K562 (cell line): ENCODE measurements around the gene ECE2. TPM values are rescaled to one million over a fixed set of nuclear protein-coding genes. Genes with fewer than 3 reads are reported as not detected.

Source experiments
- ARHGAP35 ChIP-seq: fragments of 450-650 bp; IDR thresholded peaks from 2 replicates; pipeline ENCODE4 v1.6.1; 2018; ENCODE audit not compliant: partially characterized antibody
- ARID1B ChIP-seq: fragments of 450-650 bp; IDR thresholded peaks from 2 replicates; pipeline ENCODE4 v1.6.1; 2016; ENCODE audit warnings: antibody characterized with exemption, mild to moderate bottlenecking, inconsistent platforms
- ASH1L ChIP-seq: fragments of 450-650 bp; IDR thresholded peaks from 2 replicates; pipeline ENCODE4 v1.6.1; 2018; ENCODE audit warnings: borderline replicate concordance, mild to moderate bottlenecking, low read depth; ENCODE audit not compliant: partially characterized antibody
- CREBBP ChIP-seq: IDR thresholded peaks from one replicate; pipeline ENCODE4 v1.6.1; 2012; ENCODE audit warnings: low read depth, mild to moderate bottlenecking, control low read depth, inconsistent platforms, low read length
- CTBP1 ChIP-seq: fragments of 450-650 bp; IDR thresholded peaks from 2 replicates; pipeline ENCODE4 v1.6.1; 2016; ENCODE audit warnings: borderline replicate concordance
- EGR1 ChIP-seq: fragments of 450-650 bp; conservative IDR thresholded peaks from 2 replicates; pipeline ENCODE4 v1.6.1; 2017; ENCODE audit warnings: mild to moderate bottlenecking
- ERF ChIP-seq: fragments of 450-650 bp; formaldehyde crosslinking; IDR thresholded peaks from 2 replicates; pipeline ENCODE4 v1.4.0; 2020; ENCODE audit warnings: mild to moderate bottlenecking, mixed read lengths
- FOXJ2 ChIP-seq: fragments of 200-800 bp; sonication (Bioruptor generic); IDR thresholded peaks from 2 replicates; pipeline ENCODE4 v1.6.1; 2016; ENCODE audit warnings: missing genetic modification characterization, missing compliant biosample characterization
- FOXM1 ChIP-seq, 2 experiments: fragments of 450-650 bp in 1 of 2; sonication (generic) in 1 of 2; formaldehyde crosslinking in 1 of 2; IDR thresholded peaks; 2 replicates each; pipeline versions ENCODE4 v1.6.1 to v1.9.0; 2017 to 2022; ENCODE audit warnings: low read depth in 2 of 2, mild to moderate bottlenecking in 2 of 2, missing genetic modification reagents in 1 of 2, moderate library complexity in 1 of 2
- HDAC2 ChIP-seq: fragments of 450-650 bp; IDR thresholded peaks from 2 replicates; pipeline ENCODE4 v1.6.1; 2016; ENCODE audit warnings: mild to moderate bottlenecking
- MCM3 ChIP-seq: fragments of 450-650 bp; IDR thresholded peaks from 2 replicates; pipeline ENCODE4 v1.6.1; 2016
- NR4A1 ChIP-seq, 2 experiments: fragments of 250-450 bp in 1 of 2; fragments of 450-650 bp in 1 of 2; sonication (Bioruptor Pico) in 1 of 2; IDR thresholded peaks; 2 replicates each; pipeline versions ENCODE4 v1.4.0 to v1.6.1; 2016 to 2020; ENCODE audit warnings: mild to moderate bottlenecking in 2 of 2, missing compliant biosample characterization in 1 of 2, missing genetic modification characterization in 1 of 2, moderate library complexity in 1 of 2
- SMARCA5 ChIP-seq: fragments of 450-650 bp; IDR thresholded peaks from 2 replicates; pipeline ENCODE4 v1.6.1; 2016
- VEZF1 ChIP-seq: fragments of 200-800 bp; sonication (Bioruptor generic); IDR thresholded peaks from 2 replicates; pipeline ENCODE4 v1.6.1; 2017; ENCODE audit warnings: missing genetic modification characterization, missing compliant biosample characterization
- XRCC5 ChIP-seq: fragments of 200-400 bp; formaldehyde crosslinking; IDR thresholded peaks from 2 replicates; pipeline ENCODE4 v1.6.1; 2017; ENCODE audit warnings: low read depth, mild to moderate bottlenecking, low read length
- ZNF316 ChIP-seq: fragments of 450-650 bp; IDR thresholded peaks from 2 replicates; pipeline ENCODE4 v1.6.1; 2016
- ZNF778 ChIP-seq: fragments of 450-650 bp; formaldehyde crosslinking; IDR thresholded peaks from 2 replicates; pipeline ENCODE4 v1.4.0; 2020; ENCODE audit warnings: mild to moderate bottlenecking, moderate library complexity
- ZNF79 ChIP-seq: fragments of 250-450 bp; sonication (Bioruptor Pico); IDR thresholded peaks from 2 replicates; pipeline ENCODE4 v1.4.0; 2020; ENCODE audit warnings: low read depth, mild to moderate bottlenecking, moderate library complexity
- polyA plus RNA-seq, 8 experiments: library from polyadenylated mRNA; depleted of rRNA in 4 of 8; stranded (reverse) in 5 of 8; unstranded in 3 of 8; fragments of >200 nt; fragmentation: Nextera tagmentation in 2 of 8; fragmentation: Illumina TruSeq in 1 of 8; extraction: Ambion mirVana in 2 of 8; extraction: Trizol in 1 of 8; gene quantifications; 2 replicates each; pipeline versions ENCODE4 v1.2.1 to v1.2.3, GENCODE V29; 2011 to 2014; ENCODE audit warnings: inconsistent platforms in 1 of 8, missing spikeins in 1 of 8
- total RNA-seq, 7 experiments: library from RNA; depleted of rRNA in 6 of 7; stranded (reverse); fragments of >200 nt in 6 of 7; fragmentation: Illumina TruSeq in 2 of 7; extraction: Trizol in 2 of 7; gene quantifications; 2 replicates each; pipeline versions ENCODE4 v1.2.1 to v1.2.3, GENCODE V29; 2011 to 2021; ENCODE audit warnings: low replicate concordance in 1 of 7
- TF ChIP-seq, protein P1 (sequence below): sonication (generic); formaldehyde crosslinking; IDR thresholded peaks from 2 replicates; pipeline ENCODE4 v1.8.0; 2022; ENCODE audit warnings: missing genetic modification reagents, mild to moderate bottlenecking, borderline replicate concordance
- TF ChIP-seq, protein P2 (sequence below): fragments of 250-450 bp; sonication (Bioruptor Pico); IDR thresholded peaks from 2 replicates; pipeline ENCODE4 v1.4.0; 2020; ENCODE audit warnings: mild to moderate bottlenecking
- TF ChIP-seq, protein P3 (sequence below): sonication (generic); formaldehyde crosslinking; IDR thresholded peaks from 2 replicates; pipeline ENCODE4 v1.8.1; 2023; ENCODE audit warnings: mild to moderate bottlenecking, missing genetic modification reagents

Gene ECE2
- total and polyA plus RNA-seq, 9 of the 15 experiments (the other 6 are each of a cell fraction or from before 2014, with no cell fraction given), result not detected

DNA sequence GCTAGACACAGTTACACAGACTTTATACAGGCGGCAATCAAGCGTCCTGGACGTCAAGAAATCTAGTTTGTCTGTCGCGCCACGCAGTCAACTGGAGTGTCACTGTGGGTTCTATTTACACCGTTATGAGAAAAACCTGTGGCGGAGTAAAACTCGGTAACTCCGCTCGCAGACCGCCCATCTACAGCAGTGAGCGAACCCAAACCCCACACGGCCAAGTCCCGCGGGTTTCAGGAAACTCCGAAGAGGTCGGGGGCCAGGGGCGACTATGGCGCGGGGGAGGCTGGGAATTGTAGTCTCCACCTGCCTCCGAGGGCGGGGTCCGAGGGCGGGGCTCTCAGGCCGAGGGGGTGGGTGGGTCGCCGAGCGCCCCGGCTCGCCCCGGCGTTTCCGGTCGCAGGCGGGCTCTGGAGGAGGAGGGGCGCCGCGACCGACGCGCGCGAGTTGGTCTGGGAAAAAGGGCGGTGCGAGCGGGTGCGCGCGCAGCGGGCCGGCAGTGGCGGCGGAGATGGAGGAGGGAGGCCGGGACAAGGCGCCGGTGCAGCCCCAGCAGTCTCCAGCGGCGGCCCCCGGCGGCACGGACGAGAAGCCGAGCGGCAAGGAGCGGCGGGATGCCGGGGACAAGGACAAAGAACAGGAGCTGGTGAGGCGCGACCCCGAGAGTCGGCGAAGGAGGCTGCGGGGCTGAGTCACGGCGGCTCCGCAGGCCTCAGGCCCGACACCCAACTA lies 23.1 kb downstream of the ECE2 start, which contains the start of gene PSMD2 (continued):
- TF ChIP-seq, protein P1, sequence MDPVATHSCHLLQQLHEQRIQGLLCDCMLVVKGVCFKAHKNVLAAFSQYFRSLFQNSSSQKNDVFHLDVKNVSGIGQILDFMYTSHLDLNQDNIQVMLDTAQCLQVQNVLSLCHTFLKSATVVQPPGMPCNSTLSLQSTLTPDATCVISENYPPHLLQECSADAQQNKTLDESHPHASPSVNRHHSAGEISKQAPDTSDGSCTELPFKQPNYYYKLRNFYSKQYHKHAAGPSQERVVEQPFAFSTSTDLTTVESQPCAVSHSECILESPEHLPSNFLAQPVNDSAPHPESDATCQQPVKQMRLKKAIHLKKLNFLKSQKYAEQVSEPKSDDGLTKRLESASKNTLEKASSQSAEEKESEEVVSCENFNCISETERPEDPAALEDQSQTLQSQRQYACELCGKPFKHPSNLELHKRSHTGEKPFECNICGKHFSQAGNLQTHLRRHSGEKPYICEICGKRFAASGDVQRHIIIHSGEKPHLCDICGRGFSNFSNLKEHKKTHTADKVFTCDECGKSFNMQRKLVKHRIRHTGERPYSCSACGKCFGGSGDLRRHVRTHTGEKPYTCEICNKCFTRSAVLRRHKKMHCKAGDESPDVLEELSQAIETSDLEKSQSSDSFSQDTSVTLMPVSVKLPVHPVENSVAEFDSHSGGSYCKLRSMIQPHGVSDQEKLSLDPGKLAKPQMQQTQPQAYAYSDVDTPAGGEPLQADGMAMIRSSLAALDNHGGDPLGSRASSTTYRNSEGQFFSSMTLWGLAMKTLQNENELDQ (CRISPR knock-in tag), result no peak
- TF ChIP-seq, protein P2, sequence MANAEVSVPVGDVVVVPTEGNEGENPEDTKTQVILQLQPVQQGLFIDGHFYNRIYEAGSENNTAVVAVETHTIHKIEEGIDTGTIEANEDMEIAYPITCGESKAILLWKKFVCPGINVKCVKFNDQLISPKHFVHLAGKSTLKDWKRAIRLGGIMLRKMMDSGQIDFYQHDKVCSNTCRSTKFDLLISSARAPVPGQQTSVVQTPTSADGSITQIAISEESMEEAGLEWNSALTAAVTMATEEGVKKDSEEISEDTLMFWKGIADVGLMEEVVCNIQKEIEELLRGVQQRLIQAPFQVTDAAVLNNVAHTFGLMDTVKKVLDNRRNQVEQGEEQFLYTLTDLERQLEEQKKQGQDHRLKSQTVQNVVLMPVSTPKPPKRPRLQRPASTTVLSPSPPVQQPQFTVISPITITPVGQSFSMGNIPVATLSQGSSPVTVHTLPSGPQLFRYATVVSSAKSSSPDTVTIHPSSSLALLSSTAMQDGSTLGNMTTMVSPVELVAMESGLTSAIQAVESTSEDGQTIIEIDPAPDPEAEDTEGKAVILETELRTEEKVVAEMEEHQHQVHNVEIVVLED (CRISPR knock-in tag), result no peak; the same call in 1 of the 2 replicates
- no peak for TF ChIP-seq CREBBP
- TF ChIP-seq HDAC2, result no peak
- TF ChIP-seq VEZF1 (CRISPR knock-in tag), result peak; percentile 97
- peak; percentile 19; the same call in 1 of the 2 replicates for TF ChIP-seq ARID1B
- no peak for TF ChIP-seq MCM3
- TF ChIP-seq ZNF316, result peak; percentile 46; the same call in 1 of the 2 replicates
- TF ChIP-seq ZNF79 (CRISPR knock-in tag), result no peak
- TF ChIP-seq FOXJ2 (tag), result peak; percentile 50; the same call in 1 of the 2 replicates
- TF ChIP-seq FOXM1 (IDR thresholded peaks at IDR 0.05; ENCODE audit: low read depth), result no peak
- TF ChIP-seq FOXM1 (CRISPR knock-in tag; IDR thresholded peaks at IDR 0.05; ENCODE audit: low read depth), result no peak
- TF ChIP-seq NR4A1 (CRISPR knock-in tag; IDR thresholded peaks at IDR 0.05), result peak; percentile 73; the same call in 1 of the 2 replicates
- no peak for TF ChIP-seq NR4A1 (tag; IDR thresholded peaks at IDR 0.05)
- TF ChIP-seq XRCC5, result peak; percentile 34; the same call in 1 of the 2 replicates
- TF ChIP-seq, protein P3, sequence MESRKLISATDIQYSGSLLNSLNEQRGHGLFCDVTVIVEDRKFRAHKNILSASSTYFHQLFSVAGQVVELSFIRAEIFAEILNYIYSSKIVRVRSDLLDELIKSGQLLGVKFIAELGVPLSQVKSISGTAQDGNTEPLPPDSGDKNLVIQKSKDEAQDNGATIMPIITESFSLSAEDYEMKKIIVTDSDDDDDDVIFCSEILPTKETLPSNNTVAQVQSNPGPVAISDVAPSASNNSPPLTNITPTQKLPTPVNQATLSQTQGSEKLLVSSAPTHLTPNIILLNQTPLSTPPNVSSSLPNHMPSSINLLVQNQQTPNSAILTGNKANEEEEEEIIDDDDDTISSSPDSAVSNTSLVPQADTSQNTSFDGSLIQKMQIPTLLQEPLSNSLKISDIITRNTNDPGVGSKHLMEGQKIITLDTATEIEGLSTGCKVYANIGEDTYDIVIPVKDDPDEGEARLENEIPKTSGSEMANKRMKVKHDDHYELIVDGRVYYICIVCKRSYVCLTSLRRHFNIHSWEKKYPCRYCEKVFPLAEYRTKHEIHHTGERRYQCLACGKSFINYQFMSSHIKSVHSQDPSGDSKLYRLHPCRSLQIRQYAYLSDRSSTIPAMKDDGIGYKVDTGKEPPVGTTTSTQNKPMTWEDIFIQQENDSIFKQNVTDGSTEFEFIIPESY, result no peak
- no peak for TF ChIP-seq SMARCA5
- peak; percentile 73 for TF ChIP-seq ARHGAP35
- TF ChIP-seq CTBP1, result peak; percentile 12; the same call in 1 of the 2 replicates
- TF ChIP-seq ERF (CRISPR knock-in tag), result peak; percentile 62; the same call in 1 of the 2 replicates
- no peak for TF ChIP-seq ASH1L
- peak; percentile 59 for TF ChIP-seq EGR1
- no peak for TF ChIP-seq ZNF778 (CRISPR knock-in tag)
